K562 (cell line): ENCODE measurements around the gene TMEM138. TPM values are rescaled to one million over a fixed set of nuclear protein-coding genes. Genes with fewer than 3 reads are reported as not detected.

Experiments
- ATAC-seq: fragments of 200-7000 bp; cut with Tn5 transposase; 3 replicates; pipeline ENCODE4 v1.9.1; 2020; ENCODE audit warnings: moderate library complexity
- BruUV-seq: library from RNA; stranded (reverse); fragments of 400-500 nt; replicated peaks from 2 replicates; lab custom pipeline; 2021; lab: Mats Ljungman, UMichigan
- CTCF ChIA-PET: fragments of 300-600 bp; formaldehyde crosslinking; extraction: SDS; loops from one replicate; lab custom pipeline; 2021; ENCODE audit warnings: low intra/inter-chr PET ratio; lab: Yijun Ruan, JAX
- POLR2A ChIA-PET: fragments of 300-600, 350-650 bp; sonication (Branson Sonifier 250); formaldehyde crosslinking; extraction: SDS; loops from one replicate; lab custom pipeline; 2021; ENCODE audit warnings: antibody characterized with exemption, inconsistent platforms; lab: Yijun Ruan, JAX
- DNase-seq, 4 experiments: peaks; one replicate each; pipeline versions ENCODE4 v3.0.0 to v3.0.0-alpha.2; 2011 to 2018; ENCODE audit warnings: low spot score in 3 of 4, mixed read lengths in 3 of 4; ENCODE audit errors: extremely low read depth in 1 of 4
- FAIRE-seq: peaks from 2 replicates; lab custom pipeline; 2011; peaks lifted over from hg19 to GRCh38; lab: Jason Lieb, UNC
- H2AFZ ChIP-seq: 2 replicates; pipeline ENCODE4 v1.6.0; 2011; ENCODE audit warnings: low read depth, low read length, control low read depth, inconsistent platforms
- H3K27ac ChIP-seq: fragments of 200-600 bp; 3 replicates; pipeline ENCODE4 v1.8.0; 2011; ENCODE audit warnings: low read depth, mild to moderate bottlenecking, control low read depth, inconsistent platforms, low read length, moderate library complexity, mixed read lengths; ENCODE audit errors: extremely low read depth
- H3K27me3 ChIP-seq, 2 experiments: fragments of 300-600 bp in 1 of 2; 2 replicates in 1 of 2; 3 replicates in 1 of 2; pipeline versions ENCODE4 v1.6.0 to v1.8.0; 2011; ENCODE audit warnings: inconsistent platforms in 2 of 2, low read length in 2 of 2, mild to moderate bottlenecking in 1 of 2, mixed read lengths in 1 of 2, moderate library complexity in 1 of 2; ENCODE audit not compliant: control insufficient read depth in 2 of 2, insufficient read depth in 2 of 2
- H3K36me3 ChIP-seq: fragments of 300-600 bp; 3 replicates; pipeline ENCODE4 v1.8.0; 2011; ENCODE audit warnings: mild to moderate bottlenecking, low read length, inconsistent platforms; ENCODE audit not compliant: control insufficient read depth, insufficient read depth
- H3K4me1 ChIP-seq, 2 experiments: fragments of 200-600 bp in 1 of 2; replicated peaks in 1 of 2; 2 replicates in 1 of 2; 3 replicates in 1 of 2; pipeline versions ENCODE4 v1.5.1 to v1.8.0; 2011; ENCODE audit warnings: inconsistent platforms in 2 of 2, low read length in 2 of 2, mild to moderate bottlenecking in 1 of 2, mixed read lengths in 1 of 2, moderate library complexity in 1 of 2; ENCODE audit not compliant: control insufficient read depth in 2 of 2, insufficient read depth in 2 of 2
- H3K4me2 ChIP-seq: 2 replicates; pipeline ENCODE4 v1.6.1; 2011; ENCODE audit warnings: low read length, control low read depth, inconsistent platforms, mixed read lengths; ENCODE audit not compliant: insufficient read depth
- H3K4me3 ChIP-seq: fragments of 200-600 bp; sonication (generic), shearing (Covaris generic); 2 replicates; pipeline ENCODE4 v1.5.1; 2016; ENCODE audit warnings: control low read depth, inconsistent platforms
- H3K79me2 ChIP-seq: fragments of 200-600 bp; 3 replicates; pipeline ENCODE4 v1.8.0; 2011; ENCODE audit warnings: low read length, inconsistent platforms; ENCODE audit not compliant: control insufficient read depth, insufficient read depth
- H3K9ac ChIP-seq, 2 experiments: 2 replicates each; pipeline versions ENCODE4 v1.6.0 to v1.6.1; 2011; ENCODE audit warnings: low read depth in 2 of 2, low read length in 2 of 2, control low read depth in 1 of 2, inconsistent platforms in 1 of 2, mild to moderate bottlenecking in 1 of 2, mixed read lengths in 1 of 2; ENCODE audit not compliant: insufficient read depth in 1 of 2
- H3K9me1 ChIP-seq: one replicate; pipeline ENCODE4 v1.6.0; 2011; ENCODE audit warnings: inconsistent platforms, mild to moderate bottlenecking, low read length, moderate library complexity; ENCODE audit not compliant: control insufficient read depth, insufficient read depth
- H3K9me3 ChIP-seq: replicated peaks from 2 replicates; pipeline ENCODE4 v1.5.1; 2011; ENCODE audit warnings: low read depth, low read length, inconsistent platforms; ENCODE audit not compliant: control insufficient read depth, insufficient read depth
- H4K20me1 ChIP-seq: replicated peaks from 2 replicates; pipeline ENCODE4 v1.6.1; 2011; ENCODE audit warnings: low read length, inconsistent platforms, mixed read lengths; ENCODE audit not compliant: control insufficient read depth, insufficient read depth
- CTBP1 ChIP-seq: fragments of 450-650 bp; IDR thresholded peaks from 2 replicates; pipeline ENCODE4 v1.6.1; 2016; ENCODE audit warnings: borderline replicate concordance
- DPF2 ChIP-seq: fragments of 450-650 bp; IDR thresholded peaks from 2 replicates; pipeline ENCODE4 v1.6.1; 2016
- POLR2A ChIP-seq: fragments of 450-650 bp; conservative IDR thresholded peaks from 2 replicates; pipeline ENCODE4 v1.6.1; 2016
- POLR2AphosphoS2 ChIP-seq: IDR thresholded peaks from 2 replicates; pipeline ENCODE4 v1.6.1; 2012; ENCODE audit warnings: low read length, improper control_type of control experiment
- POLR2G ChIP-seq: fragments of 200-400 bp; formaldehyde crosslinking; IDR thresholded peaks from 2 replicates; pipeline ENCODE4 v1.6.1; 2017; ENCODE audit warnings: low read depth, mild to moderate bottlenecking, antibody characterized with exemption, low read length, moderate library complexity
- RBFOX2 ChIP-seq: fragments of 200-400 bp; formaldehyde crosslinking; IDR thresholded peaks from 2 replicates; pipeline ENCODE4 v1.6.1; 2017; ENCODE audit warnings: low read depth, mild to moderate bottlenecking, low read length, moderate library complexity
- SETDB1 ChIP-seq: IDR thresholded peaks from one replicate; pipeline ENCODE4 v1.6.1; 2012; ENCODE audit warnings: low read length, control low read depth, inconsistent platforms
- SUPT5H ChIP-seq: fragments of 450-650 bp; IDR thresholded peaks from 2 replicates; pipeline ENCODE4 v1.6.1; 2016
- TFAP4 ChIP-seq: sonication (generic); formaldehyde crosslinking; IDR thresholded peaks from 2 replicates; pipeline ENCODE4 v1.8.0; 2022; ENCODE audit warnings: missing genetic modification reagents, mild to moderate bottlenecking, moderate library complexity, borderline replicate concordance
- THRB ChIP-seq: fragments of 450-650 bp; formaldehyde crosslinking; conservative IDR thresholded peaks from 2 replicates; pipeline ENCODE4 v1.4.0; 2022; ENCODE audit warnings: mild to moderate bottlenecking, missing genetic modification characterization
- WGBS: fragments of 100-300 bp; shearing (Covaris generic); methylation state at CpG from one replicate; pipeline ENCODE4 v1.1.6; 2016; ENCODE audit warnings: low coverage, mixed read lengths; ENCODE audit not compliant: insufficient coverage; ENCODE audit errors: missing lambda C conversion rate; 5-methylcytosine and 5-hydroxymethylcytosine counted together
- in situ Hi-C: fragments of 300-500 bp; cut with MboI; formaldehyde crosslinking; loops from 4 replicates; pipeline ENCODE4 v1.15.0; 2018; ENCODE audit warnings: inconsistent platforms, mixed read lengths
- intact Hi-C: fragments of 100-400 bp; cut with micrococcal nuclease; formaldehyde crosslinking; loops from 2 replicates; pipeline ENCODE4 v1.14.2; 2022
- polyA plus RNA-seq, 8 experiments: library from polyadenylated mRNA; depleted of rRNA in 4 of 8; stranded (reverse) in 5 of 8; unstranded in 3 of 8; fragments of >200 nt; fragmentation: Nextera tagmentation in 2 of 8; fragmentation: Illumina TruSeq in 1 of 8; extraction: Ambion mirVana in 2 of 8; extraction: Trizol in 1 of 8; gene quantifications; 2 replicates each; pipeline versions ENCODE4 v1.2.1 to v1.2.3, GENCODE V29; 2011 to 2014; ENCODE audit warnings: inconsistent platforms in 1 of 8, missing spikeins in 1 of 8
- total RNA-seq, 7 experiments: library from RNA; depleted of rRNA in 6 of 7; stranded (reverse); fragments of >200 nt in 6 of 7; fragmentation: Illumina TruSeq in 2 of 7; extraction: Trizol in 2 of 7; gene quantifications; 2 replicates each; pipeline versions ENCODE4 v1.2.1 to v1.2.3, GENCODE V29; 2011 to 2021; ENCODE audit warnings: low replicate concordance in 1 of 7

TMEM138 gene
- total and polyA plus RNA-seq, 9 of the 15 experiments (the other 6 are each of a cell fraction or from before 2014, with no cell fraction given): 23.2 to 168 (median 63.1) TPM

- TF ChIP-seq THRB (CRISPR knock-in tag) (no peak), POLR2A (peak; percentile 65), DPF2 (no peak), TFAP4 (peak; percentile 24; the same call in 1 of the 2 replicates), SUPT5H (peak; percentile 34; the same call in 1 of the 2 replicates)
Observed at GRCh38 chr11:61369372-61370348, 7.5 kb downstream of the TMEM138 start (continued).

GRCh38 chr11:61370349-61371005, 8.3 kb downstream of the TMEM138 start:
- 78% methylated on average over 8 of the region's 8 CpGs for WGBS
- intact Hi-C loops: no loop called here
- FAIRE-seq (no peak), ATAC-seq (peak; percentile 21), DNase-seq (no peak)
- peaks cover 3% of the 10 kb centered on the region; the same call in 1 of the 2 replicates for H3K9me3 ChIP-seq
- no peaks in the 10 kb centered on the region for H3K27me3 ChIP-seq
- H3K36me3 ChIP-seq: peaks cover 68% of the 10 kb centered on the region
- H3K4me3 ChIP-seq: no peak overlapping the region
- ChIA-PET POLR2A (interaction anchor here (0.6 to 4.7 kb wide), 3 partner anchors 10 to 59 kb away, joined by 3 to 37 read pairs (median 3); partner anchors contain the start of genes CYB561A3 and TMEM138), CTCF (no interaction called here)
- H3K4me1 ChIP-seq: peaks cover 15 to 23% of the 10 kb centered on the region in 2 experiments; a peak in 4 of 5 replicates
- in situ Hi-C loops: no loop called here
- H4K20me1 ChIP-seq: no peaks in the 10 kb centered on the region
- H3K9me1 ChIP-seq: no peaks in the 10 kb centered on the region
- H3K79me2 ChIP-seq: peaks cover 11% of the 10 kb centered on the region
- no peak overlapping the region for H2AFZ ChIP-seq
- H3K9ac ChIP-seq: no peak overlapping the region
- no peak overlapping the region for H3K27ac ChIP-seq
- no TSS peak for BruUV-seq
- no peak overlapping the region for H3K4me2 ChIP-seq
- TF ChIP-seq SUPT5H (0 out of 2 replicates have a peak, but pooled peaks have one; percentile 15), RBFOX2 (0 out of 2 replicates have a peak, but pooled peaks have one; percentile 39), CTBP1 (no peak), SETDB1 (no peak), POLR2G (peak; percentile 46; the same call in 1 of the 2 replicates), POLR2AphosphoS2 (0 out of 2 replicates have a peak, but pooled peaks have one; percentile 16), POLR2A (peak; percentile 25; the same call in 1 of the 2 replicates)
